ENCODE measurements around the gene CARS2.
"Not testable (repeated sequence)": the region's sequence is repeated elsewhere in the genome, so short reads cannot be mapped to it uniquely, and the experiment has no call there.

Gene CARS2

GRCh38 chr13:110637747-110638146, 68.2 kb downstream of the CARS2 start:
- DNase-seq (ENCODE audit: low spot score): no peak

GRCh38 chr13:110637275-110637674, 68.6 kb downstream of the CARS2 start:
- no peak for DNase-seq (ENCODE audit: low spot score)

- DNase-seq (ENCODE audit: low spot score): no peak
Observed at GRCh38 chr13:110636701-110637201, 69.2 kb downstream of the CARS2 start.

GRCh38 chr13:110636053-110636475, 69.9 kb downstream of the CARS2 start:
- no peak for DNase-seq (ENCODE audit: low spot score)

- no peak for DNase-seq (ENCODE audit: low spot score)
Observed at GRCh38 chr13:110635405-110636002, 70.4 kb downstream of the CARS2 start.

- DNase-seq (ENCODE audit: low spot score): no peak
Observed at GRCh38 chr13:110634558-110634957, 71.4 kb downstream of the CARS2 start.

GRCh38 chr13:110633776-110634175, 72.1 kb downstream of the CARS2 start:
- no peak for DNase-seq (ENCODE audit: low spot score)

- DNase-seq (ENCODE audit: low spot score): not testable (repeated sequence)
Observed at GRCh38 chr13:110632255-110632654, 73.7 kb downstream of the CARS2 start.

- no peak for DNase-seq (ENCODE audit: low spot score)
Observed at GRCh38 chr13:110630566-110631119, 75.3 kb downstream of the CARS2 start.

- no peak for DNase-seq (ENCODE audit: low spot score)
Observed at GRCh38 chr13:110629735-110630134, 76.2 kb downstream of the CARS2 start.

GRCh38 chr13:110628952-110629701, 76.8 kb downstream of the CARS2 start:
- DNase-seq (ENCODE audit: low spot score): no peak

- DNase-seq (ENCODE audit: low spot score): no peak
Observed at GRCh38 chr13:110628477-110628793, 77.5 kb downstream of the CARS2 start.

GRCh38 chr13:110627761-110628476, 78.0 kb downstream of the CARS2 start:
- DNase-seq (ENCODE audit: low spot score): no peak

- no peak for DNase-seq (ENCODE audit: low spot score)
Observed at GRCh38 chr13:110627351-110627750, 78.6 kb downstream of the CARS2 start.

GRCh38 chr13:110626521-110626920, 79.4 kb downstream of the CARS2 start:
- DNase-seq (ENCODE audit: low spot score): no peak

GRCh38 chr13:110625771-110626321, 80.1 kb downstream of the CARS2 start:
- no peak for DNase-seq (ENCODE audit: low spot score)

- DNase-seq (ENCODE audit: low spot score): no peak
Observed at GRCh38 chr13:110624766-110625756, 80.9 kb downstream of the CARS2 start.

GRCh38 chr13:110620596-110620995, 85.3 kb downstream of the CARS2 start:
- DNase-seq (ENCODE audit: low spot score): no peak

GRCh38 chr13:110618780-110619179, 87.1 kb downstream of the CARS2 start:
- DNase-seq (ENCODE audit: low spot score): no peak

- no peak for DNase-seq (ENCODE audit: low spot score)
Observed at GRCh38 chr13:110618167-110618566, 87.7 kb downstream of the CARS2 start.
